Hepatocyte (in vitro differentiated cells): Measurements from ENCODE around the gene CTNNA1. TPM values are rescaled to one million over a fixed set of nuclear protein-coding genes. Genes with fewer than 3 reads are reported as not detected.

Experiments
- DNase-seq: peaks from one replicate; pipeline ENCODE4 v3.0.0-alpha.2; 2016; ENCODE audit warnings: low spot score
- H2AFZ ChIP-seq: fragments of 200-600 bp; sonication (generic); 2 replicates; pipeline ENCODE4 v1.6.0; 2016; ENCODE audit warnings: antibody characterized with exemption, mild to moderate bottlenecking
- H3K27ac ChIP-seq: fragments of 200-600 bp; sonication (generic); 2 replicates; pipeline ENCODE4 v1.5.1; 2016; ENCODE audit warnings: mild to moderate bottlenecking
- H3K27me3 ChIP-seq: fragments of 200-600 bp; sonication (generic); 2 replicates; pipeline ENCODE4 v1.6.1; 2016
- H3K36me3 ChIP-seq: fragments of 200-600 bp; sonication (generic); replicated peaks from 2 replicates; pipeline ENCODE4 v1.5.1; 2016; ENCODE audit warnings: low read depth; ENCODE audit not compliant: insufficient read depth
- H3K4me1 ChIP-seq: fragments of 200-600 bp; sonication (generic); 2 replicates; pipeline ENCODE4 v1.5.1; 2016; ENCODE audit warnings: mild to moderate bottlenecking, moderate library complexity; ENCODE audit not compliant: insufficient read depth
- H3K4me2 ChIP-seq: fragments of 200-600 bp; sonication (generic); 2 replicates; pipeline ENCODE4 v1.6.0; 2016
- H3K4me3 ChIP-seq: fragments of 200-600 bp; sonication (generic); 2 replicates; pipeline ENCODE4 v1.5.1; 2016; ENCODE audit warnings: mild to moderate bottlenecking
- H3K79me2 ChIP-seq: fragments of 200-600 bp; sonication (generic); 2 replicates; pipeline ENCODE4 v1.6.0; 2017; ENCODE audit warnings: mild to moderate bottlenecking
- H3K9me2 ChIP-seq: fragments of 200-600 bp; sonication (generic); replicated peaks from 2 replicates; pipeline ENCODE4 v1.6.0; 2017; ENCODE audit warnings: mild to moderate bottlenecking; ENCODE audit not compliant: insufficient read depth
- H3K9me3 ChIP-seq: fragments of 200-600 bp; sonication (generic); 2 replicates; pipeline ENCODE4 v1.5.1; 2016; ENCODE audit warnings: low read depth, mild to moderate bottlenecking
- H4K20me1 ChIP-seq: fragments of 200-600 bp; sonication (generic); 2 replicates; pipeline ENCODE4 v1.6.0; 2016; ENCODE audit warnings: mild to moderate bottlenecking; ENCODE audit not compliant: insufficient read depth, poor library complexity, severe bottlenecking
- CTCF ChIP-seq: fragments of 200-600 bp; sonication (generic); IDR thresholded peaks from 2 replicates; pipeline ENCODE4 v1.5.1; 2016; ENCODE audit warnings: antibody characterized with exemption, mild to moderate bottlenecking; ENCODE audit not compliant: poor library complexity
- EZH2 ChIP-seq: fragments of 200-600 bp; sonication (generic); IDR thresholded peaks from 2 replicates; pipeline ENCODE4 v1.6.1; 2016; ENCODE audit warnings: antibody characterized with exemption, mild to moderate bottlenecking, borderline replicate concordance
- EZH2phosphoT487 ChIP-seq: fragments of 200-600 bp; sonication (generic); IDR thresholded peaks from one replicate; pipeline ENCODE4 v1.6.1; 2018; ENCODE audit warnings: antibody characterized with exemption, mild to moderate bottlenecking, low read depth, moderate library complexity; ENCODE audit not compliant: unreplicated experiment, severe bottlenecking
- WGBS: methylation state at CpG from one replicate; pipeline ENCODE4 v1.1.6; 2016; ENCODE audit warnings: low lambda C conversion rate; ENCODE audit errors: missing lambda C conversion rate; 5-methylcytosine and 5-hydroxymethylcytosine counted together
- polyA plus RNA-seq: library from polyadenylated mRNA; unstranded; fragments of >200 nt; fragmentation: Nextera tagmentation; extraction: Ambion mirVana; gene quantifications from 2 replicates; pipeline ENCODE4 v1.2.1, GENCODE V29; 2016
- total RNA-seq: library from RNA; depleted of rRNA; stranded (reverse); fragments of >200 nt; gene quantifications from 2 replicates; pipeline ENCODE4 v1.2.3, GENCODE V29; 2014

Gene CTNNA1
- total and polyA plus RNA-seq, 2 experiments from 2014 or later, result 152 to 349 TPM

GRCh38 chr5:138829341-138829740, 76.1 kb downstream of the CTNNA1 start:
- Histone ChIP-seq H3K27me3 (no peaks in the 10 kb centered on the region), H3K79me2 (peaks cover 83% of the 10 kb centered on the region), H3K27ac (no peak overlapping the region), H3K9me2 (no peaks in the 10 kb centered on the region), H3K4me3 (no peak overlapping the region), H3K9me3 (no peaks in the 10 kb centered on the region), H3K4me2 (no peak overlapping the region), H2AFZ (no peak overlapping the region), H4K20me1 (peaks cover 51% of the 10 kb centered on the region), H3K36me3 (no peaks in the 10 kb centered on the region), H3K4me1 (peaks cover 3% of the 10 kb centered on the region)
- no peak for TF ChIP-seq EZH2
- no peak for TF ChIP-seq CTCF
- TF ChIP-seq EZH2phosphoT487, result no peak
- WGBS, result 94% methylated on average over 3 of the region's 3 CpGs
- DNase-seq, result no peak

DNA sequence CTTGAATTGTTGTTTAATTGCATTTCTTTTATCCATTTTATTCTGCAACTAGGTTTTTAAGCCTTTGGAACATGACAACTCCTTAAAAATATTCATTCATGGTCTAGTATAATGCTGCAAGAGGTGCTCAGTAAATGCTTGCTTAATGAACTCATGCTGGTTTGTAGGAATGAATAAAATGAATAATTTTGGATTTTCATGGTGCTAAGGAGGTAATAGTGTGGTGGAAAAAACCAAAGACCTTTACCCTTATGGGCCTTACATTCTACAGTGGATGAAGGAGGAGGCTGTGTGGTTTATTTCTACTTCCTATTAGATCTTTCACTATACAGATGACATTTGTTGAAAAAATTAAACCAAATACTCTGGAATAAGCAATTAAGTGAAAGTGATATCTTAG, 78.5 kb downstream of the CTNNA1 start:
- Histone ChIP-seq H3K79me2 (peaks cover 93% of the 10 kb centered on the region), H4K20me1 (peaks cover 59% of the 10 kb centered on the region), H3K9me2 (no peaks in the 10 kb centered on the region), H3K36me3 (no peaks in the 10 kb centered on the region), H3K4me3 (no peak overlapping the region), H3K27ac (no peak overlapping the region), H2AFZ (no peak overlapping the region), H3K4me2 (no peak overlapping the region), H3K9me3 (no peaks in the 10 kb centered on the region), H3K4me1 (peaks cover 3% of the 10 kb centered on the region), H3K27me3 (no peaks in the 10 kb centered on the region)
- no peak for DNase-seq
- TF ChIP-seq EZH2 (no peak), CTCF (no peak), EZH2phosphoT487 (no peak)

- Histone ChIP-seq H3K4me1 (peaks cover 3% of the 10 kb centered on the region), H3K9me3 (no peaks in the 10 kb centered on the region), H3K27ac (no peak overlapping the region), H3K9me2 (no peaks in the 10 kb centered on the region), H3K36me3 (no peaks in the 10 kb centered on the region), H3K4me2 (no peak overlapping the region), H3K27me3 (no peaks in the 10 kb centered on the region), H2AFZ (no peak overlapping the region), H3K79me2 (peaks cover 93% of the 10 kb centered on the region), H4K20me1 (peaks cover 57% of the 10 kb centered on the region), H3K4me3 (no peak overlapping the region)
- TF ChIP-seq CTCF (no peak), EZH2 (no peak)
- DNase-seq, result no peak
- WGBS, result 85% methylated on average over 2 of the region's 2 CpGs
Measured at GRCh38 chr5:138832218-138832617, 79.0 kb downstream of the CTNNA1 start.

DNA sequence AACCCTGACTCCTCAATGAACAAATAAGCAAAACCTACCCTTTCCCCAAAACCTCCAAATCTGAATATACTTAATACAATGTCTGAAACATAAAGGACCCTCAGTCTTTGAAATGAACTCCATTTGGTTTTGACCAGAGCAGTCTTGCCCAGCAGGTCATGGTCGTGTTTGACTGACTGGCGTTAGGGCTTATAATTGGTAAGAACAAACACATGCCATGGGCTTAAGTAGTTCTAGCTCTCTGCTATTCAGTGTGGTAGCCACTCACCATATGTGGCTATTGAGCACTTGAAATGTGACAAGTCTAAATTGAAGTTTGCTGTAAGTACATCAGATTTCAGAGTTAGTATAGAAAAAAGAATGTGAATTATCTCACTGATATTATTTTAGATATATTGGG, 79.9 kb downstream of the CTNNA1 start:
- WGBS, result 83% methylated on average over 2 of the region's 2 CpGs
- no peak for TF ChIP-seq EZH2phosphoT487
- TF ChIP-seq EZH2, result no peak
- no peak for TF ChIP-seq CTCF
- peaks cover 65% of the 10 kb centered on the region for H4K20me1 ChIP-seq

More for the DNA sequence above, 79.9 kb downstream of the CTNNA1 start:
- Histone ChIP-seq H3K4me2 (no peak overlapping the region), H3K4me3 (no peak overlapping the region), H3K79me2 (peaks cover 93% of the 10 kb centered on the region), H3K36me3 (no peaks in the 10 kb centered on the region), H2AFZ (no peak overlapping the region), H3K9me3 (no peaks in the 10 kb centered on the region), H3K9me2 (no peaks in the 10 kb centered on the region), H3K4me1 (peaks cover 3% of the 10 kb centered on the region), H3K27ac (no peak overlapping the region), H3K27me3 (no peaks in the 10 kb centered on the region)
- no peak for DNase-seq
